Sigmoid colon (tissue), 7 donors: Measurements from ENCODE around the gene R3HDM4. TPM values are rescaled to one million over a fixed set of nuclear protein-coding genes. Genes with fewer than 3 reads are reported as not detected.

Experiments used
- DNase-seq: peaks from one replicate; pipeline ENCODE4 v3.0.0-alpha.2; 2019
- H3K27ac ChIP-seq, 4 donors: fragments of 200-600 bp; sonication (generic); one replicate each; pipeline ENCODE4 v1.5.1; 2016 to 2019; ENCODE audit warnings: mild to moderate bottlenecking in 1 of 4
- H3K27me3 ChIP-seq, 3 donors: fragments of 200-600 bp; sonication (generic); one replicate each; pipeline ENCODE4 v1.5.1; 2019; ENCODE audit warnings: mild to moderate bottlenecking in 1 of 3
- H3K36me3 ChIP-seq, 4 donors: fragments of 200-600 bp; sonication (generic); one replicate each; pipeline ENCODE4 v1.5.1; 2016 to 2019
- H3K4me1 ChIP-seq, 4 donors: fragments of 200-600 bp; sonication (generic); one replicate each; pipeline ENCODE4 v1.5.1; 2017 to 2019
- H3K4me3 ChIP-seq, 4 donors: fragments of 200-600 bp; sonication (generic); one replicate each; pipeline ENCODE4 v1.5.1; 2017 to 2019; ENCODE audit warnings: mild to moderate bottlenecking in 2 of 4, moderate library complexity in 1 of 4
- H3K9me3 ChIP-seq, 4 donors: fragments of 200-600 bp in 3 of 4; sonication (generic) in 3 of 4; one replicate each; pipeline versions ENCODE4 v1.5.1 to v1.6.1; 2013 to 2019
- CTCF ChIP-seq, 4 experiments: fragments of 450-650 bp in 3 of 4; fragments of 200-600 bp in 1 of 4; IDR thresholded peaks; one replicate each; pipeline ENCODE4 v1.5.1; 2016 to 2019; ENCODE audit warnings: antibody characterized with exemption in 4 of 4, mild to moderate bottlenecking in 3 of 4, moderate library complexity in 2 of 4
- EP300 ChIP-seq, 4 donors: sonication (generic); formaldehyde crosslinking; IDR thresholded peaks; one replicate each; pipeline ENCODE4 v1.6.1; 2017; ENCODE audit warnings: antibody characterized with exemption in 4 of 4
- POLR2A ChIP-seq, 2 donors: fragments of 450-650 bp; IDR thresholded peaks; one replicate each; pipeline ENCODE4 v1.6.1; 2016; ENCODE audit warnings: antibody characterized with exemption in 2 of 2, mild to moderate bottlenecking in 2 of 2, moderate library complexity in 2 of 2
- POLR2AphosphoS5 ChIP-seq, 4 donors: sonication (generic); formaldehyde crosslinking; IDR thresholded peaks; one replicate each; pipeline ENCODE4 v1.6.1; 2017; ENCODE audit warnings: antibody characterized with exemption in 4 of 4
- WGBS, 2 donors: extraction: QIAGEN DNeasy Blood & Tissue Kit; methylation state at CpG; one replicate each; pipeline ENCODE4 v1.1.7; 2013; 5-methylcytosine and 5-hydroxymethylcytosine counted together
- intact Hi-C: fragments of 100-400 bp; cut with DNase I; formaldehyde crosslinking; loops from one replicate; pipeline ENCODE4 v1.15.1; 2023
- polyA plus RNA-seq, 3 donors: library from polyadenylated mRNA; stranded (reverse); fragments of 200-250 nt; gene quantifications; one replicate each; pipeline ENCODE4 v1.2.3, GENCODE V29; 2013
- total RNA-seq, 4 donors: library from RNA; depleted of rRNA; stranded (reverse); fragments of >200 nt; gene quantifications; one replicate each; pipeline ENCODE4 v1.1.0, GENCODE V29; 2016
- donor health status: healthy with polysubstance abuse.
- donor health status: Bipolar disorder and iron deficiency.
- donor health status: healthy.

R3HDM4 gene
- total and polyA plus RNA-seq, 7 donors: 21.4 to 85.3 (median 30.5) TPM

- Histone ChIP-seq H3K4me1 (peaks cover 0 to 22% (median 18%) of the 10 kb centered on the region in 4 donors), H3K27me3 (no peaks in the 10 kb centered on the region), H3K36me3 (peaks cover 3 to 39% (median 15%) of the 10 kb centered on the region in 4 donors), H3K4me3 (no peak overlapping the region), H3K9me3 (no peaks in the 10 kb centered on the region), H3K27ac (no peak overlapping the region)
- intact Hi-C loops: no loop called here
- 87 to 94% methylated on average over 18 of the region's 18 CpGs for WGBS, 2 donors
- DNase-seq: no peak
- TF ChIP-seq EP300 (IDR thresholded peaks at IDR 0.05) (no peak), CTCF (IDR thresholded peaks at IDR 0.05) (no peak), POLR2A (IDR thresholded peaks at IDR 0.05) (no peak), POLR2AphosphoS5 (IDR thresholded peaks at IDR 0.05) (no peak)
Observed at GRCh38 chr19:890831-891230, 22.2 kb downstream of the R3HDM4 start.

- H3K4me3 ChIP-seq: no peak overlapping the region
- H3K36me3 ChIP-seq: peaks cover 9 to 50% (median 24%) of the 10 kb centered on the region in 4 donors
- intact Hi-C loops: no loop called here
- H3K4me1 ChIP-seq: peaks cover 0 to 22% (median 18%) of the 10 kb centered on the region in 4 donors
- H3K27me3 ChIP-seq: no peaks in the 10 kb centered on the region
- no peaks in the 10 kb centered on the region for H3K9me3 ChIP-seq
- TF ChIP-seq POLR2A (IDR thresholded peaks at IDR 0.05): no peak
- no peak for TF ChIP-seq EP300 (IDR thresholded peaks at IDR 0.05)
- no peak for TF ChIP-seq POLR2AphosphoS5 (IDR thresholded peaks at IDR 0.05)
- TF ChIP-seq CTCF (IDR thresholded peaks at IDR 0.05): no peak
- WGBS, 2 donors: 94 to 95% methylated on average over 26 of the region's 26 CpGs
- no peak for DNase-seq
- no peak overlapping the region for H3K27ac ChIP-seq
Observed at GRCh38 chr19:889662-890295, 23.2 kb downstream of the R3HDM4 start.

GRCh38 chr19:888581-889385 lies 24.2 kb downstream of the R3HDM4 start:
- H3K36me3 ChIP-seq: peaks cover 9 to 60% (median 34%) of the 10 kb centered on the region in 4 donors
- no peak for DNase-seq
- H3K27ac ChIP-seq: no peak overlapping the region
- H3K27me3 ChIP-seq: no peaks in the 10 kb centered on the region
- peaks cover 0 to 21% (median 17%) of the 10 kb centered on the region in 4 donors for H3K4me1 ChIP-seq
- intact Hi-C loops: no loop called here
- no peak overlapping the region for H3K4me3 ChIP-seq
- 87 to 93% methylated on average over 30 of the region's 30 CpGs for WGBS, 2 donors
- TF ChIP-seq POLR2AphosphoS5 (IDR thresholded peaks at IDR 0.05) (no peak), EP300 (IDR thresholded peaks at IDR 0.05) (no peak), POLR2A (IDR thresholded peaks at IDR 0.05) (no peak), CTCF (IDR thresholded peaks at IDR 0.05) (no peak)
- no peaks in the 10 kb centered on the region for H3K9me3 ChIP-seq

GRCh38 chr19:887599-887998 lies 25.4 kb downstream of the R3HDM4 start:
- Histone ChIP-seq H3K4me1 (peaks cover 0 to 16% (median 15%) of the 10 kb centered on the region in 4 donors), H3K9me3 (no peaks in the 10 kb centered on the region), H3K27ac (no peak overlapping the region), H3K36me3 (peaks cover 14 to 71% (median 40%) of the 10 kb centered on the region in 4 donors), H3K4me3 (no peak overlapping the region), H3K27me3 (no peaks in the 10 kb centered on the region)
- TF ChIP-seq POLR2A (IDR thresholded peaks at IDR 0.05) (no peak), EP300 (IDR thresholded peaks at IDR 0.05) (no peak), POLR2AphosphoS5 (IDR thresholded peaks at IDR 0.05) (no peak), CTCF (IDR thresholded peaks at IDR 0.05) (no peak)
- intact Hi-C loops: no loop called here
- 96 to 97% methylated on average over 10 of the region's 10 CpGs for WGBS, 2 donors
- no peak for DNase-seq
